Measurements from ENCODE around the gene GABRR3.

Gene GABRR3

GRCh38 chr3:98002717-98003116 is 32.4 kb downstream of the GABRR3 start:
- no peak for TF ChIP-seq CTCF (IDR thresholded peaks at IDR 0.05; ENCODE audit: low read depth, low read length)
- no peak overlapping the region for H3K4me3 ChIP-seq (ENCODE audit: low read depth, low read length)

- no peak for TF ChIP-seq CTCF (IDR thresholded peaks at IDR 0.05; ENCODE audit: low read depth, low read length)
- no peak overlapping the region for H3K4me3 ChIP-seq (ENCODE audit: low read depth, low read length)
These were observed 35.1 kb downstream of the GABRR3 start for GRCh38 chr3:97999994-98000393.

- no peak for TF ChIP-seq CTCF (IDR thresholded peaks at IDR 0.05; ENCODE audit: low read depth, low read length)
- H3K4me3 ChIP-seq (ENCODE audit: low read depth, low read length), result no peak overlapping the region
These were observed 36.0 kb downstream of the GABRR3 start for GRCh38 chr3:97999103-97999502.

GRCh38 chr3:97996988-97997387 is 38.1 kb downstream of the GABRR3 start:
- TF ChIP-seq CTCF (IDR thresholded peaks at IDR 0.05; ENCODE audit: low read depth, low read length), result no peak
- no peak overlapping the region for H3K4me3 ChIP-seq (ENCODE audit: low read depth, low read length)

- TF ChIP-seq CTCF (IDR thresholded peaks at IDR 0.05; ENCODE audit: low read depth, low read length), result no peak
These were observed 40.7 kb downstream of the GABRR3 start for GRCh38 chr3:97994328-97994945.

GRCh38 chr3:97993526-97993925 is 41.6 kb downstream of the GABRR3 start:
- TF ChIP-seq CTCF (IDR thresholded peaks at IDR 0.05; ENCODE audit: low read depth, low read length), result no peak
- no peak overlapping the region for H3K4me3 ChIP-seq (ENCODE audit: low read depth, low read length)

More at GRCh38 chr3:97994328-97994945, 40.7 kb downstream of the GABRR3 start:
- H3K4me3 ChIP-seq (ENCODE audit: low read depth, low read length), result no peak overlapping the region

- no peak overlapping the region for H3K4me3 ChIP-seq (ENCODE audit: low read depth, low read length)
- no peak for TF ChIP-seq CTCF (IDR thresholded peaks at IDR 0.05; ENCODE audit: low read depth, low read length)
These were observed 42.5 kb downstream of the GABRR3 start for GRCh38 chr3:97992547-97993173.
